HepG2 (cell line): ENCODE measurements around the gene GNGT2. TPM values are rescaled to one million over a fixed set of nuclear protein-coding genes. Genes with fewer than 3 reads are reported as not detected.
A peak's percentile ranks its signal among the peaks of the same experiment; 100 is the strongest.

Experiments
- AGO2 ChIP-seq: fragments of 200-400 bp; formaldehyde crosslinking; optimal IDR thresholded peaks from 2 replicates; pipeline ENCODE3; 2017; ENCODE audit warnings: mild to moderate bottlenecking, low read depth, low read length, moderate library complexity
- ARNT ChIP-seq: fragments of 450-650 bp; IDR thresholded peaks from 2 replicates; pipeline ENCODE4 v1.6.1; 2017
- CCDC6 ChIP-seq: sonication (generic); formaldehyde crosslinking; IDR thresholded peaks from 2 replicates; pipeline ENCODE4 v1.8.1; 2022; ENCODE audit warnings: mild to moderate bottlenecking, missing genetic modification reagents, moderate library complexity
- CEBPB ChIP-seq: IDR thresholded peaks from 2 replicates; pipeline ENCODE4 v1.6.1; 2011; ENCODE audit warnings: low read depth, low read length, improper control_type of control experiment, borderline replicate concordance
- HNRNPK ChIP-seq: fragments of 200-400 bp; formaldehyde crosslinking; IDR thresholded peaks from 2 replicates; pipeline ENCODE4 v1.6.1; 2018; ENCODE audit warnings: low read length, low read depth, moderate library complexity, mild to moderate bottlenecking; ENCODE audit not compliant: poor library complexity, severe bottlenecking
- MATR3 ChIP-seq: sonication (generic); formaldehyde crosslinking; IDR thresholded peaks from 2 replicates; pipeline ENCODE4 v1.4.0; 2020; ENCODE audit warnings: missing genetic modification reagents
- MAZ ChIP-seq, 2 experiments: sonication (generic) in 1 of 2; formaldehyde crosslinking in 1 of 2; IDR thresholded peaks; 2 replicates each; pipeline versions ENCODE4 v1.5.0 to v1.6.1; 2012 to 2020; ENCODE audit warnings: low read depth in 2 of 2, mild to moderate bottlenecking in 2 of 2, borderline replicate concordance in 1 of 2, improper control_type of control experiment in 1 of 2, low read length in 1 of 2, missing genetic modification reagents in 1 of 2, moderate library complexity in 1 of 2
- PRMT3 ChIP-seq: sonication (generic); formaldehyde crosslinking; IDR thresholded peaks from 2 replicates; pipeline ENCODE4 v1.8.1; 2022; ENCODE audit warnings: low read depth, mild to moderate bottlenecking, moderate library complexity, missing genetic modification reagents, borderline replicate concordance
- RAD21 ChIP-seq: fragments of 450-650 bp; formaldehyde crosslinking; IDR thresholded peaks from 2 replicates; pipeline ENCODE4 v1.5.0; 2020; ENCODE audit warnings: mild to moderate bottlenecking
- RBAK ChIP-seq: sonication (generic); formaldehyde crosslinking; IDR thresholded peaks from 2 replicates; pipeline ENCODE4 v1.5.1; 2020; ENCODE audit warnings: mild to moderate bottlenecking, missing genetic modification reagents
- SAP130 ChIP-seq: IDR thresholded peaks from 2 replicates; pipeline ENCODE4 v1.6.1; 2016; ENCODE audit warnings: low read depth
- SRF ChIP-seq: IDR thresholded peaks from 2 replicates; pipeline ENCODE4 v1.6.1; 2011; ENCODE audit warnings: mild to moderate bottlenecking, low read depth, low read length, moderate library complexity
- ZFP36L1 ChIP-seq: sonication (generic); formaldehyde crosslinking; IDR thresholded peaks from 2 replicates; pipeline ENCODE4 v1.8.0; 2022; ENCODE audit warnings: mild to moderate bottlenecking, missing genetic modification reagents, moderate library complexity
- ZMYM4 ChIP-seq: sonication (generic); formaldehyde crosslinking; IDR thresholded peaks from 2 replicates; pipeline ENCODE4 v1.8.1; 2023; ENCODE audit warnings: mild to moderate bottlenecking, missing genetic modification reagents
- ZNF263 ChIP-seq: sonication (generic); formaldehyde crosslinking; IDR thresholded peaks from 2 replicates; pipeline ENCODE4 v1.4.0; 2020; ENCODE audit warnings: missing genetic modification reagents
- ZNF562 ChIP-seq: sonication (generic); formaldehyde crosslinking; IDR thresholded peaks from 2 replicates; pipeline ENCODE4 v1.8.0; 2022; ENCODE audit warnings: missing genetic modification reagents, borderline replicate concordance
- ZNF598 ChIP-seq: sonication (generic); formaldehyde crosslinking; IDR thresholded peaks from 2 replicates; pipeline ENCODE4 v1.5.1; 2020; ENCODE audit warnings: mild to moderate bottlenecking, missing genetic modification reagents, borderline replicate concordance
- ZSCAN31 ChIP-seq: sonication (generic); formaldehyde crosslinking; IDR thresholded peaks from 2 replicates; pipeline ENCODE4 v1.5.0; 2020; ENCODE audit warnings: low read depth, mild to moderate bottlenecking, missing genetic modification reagents
- polyA plus RNA-seq, 8 experiments: library from polyadenylated mRNA; depleted of rRNA in 3 of 8; stranded (reverse) in 7 of 8; unstranded in 1 of 8; fragments of >200 nt; fragmentation: Illumina TruSeq in 4 of 8; extraction: Trizol in 4 of 8; gene quantifications; 2 replicates each; pipeline versions ENCODE4 v1.2.1 to v1.2.3, GENCODE V29; 2011 to 2016; ENCODE audit warnings: low read depth in 4 of 8, missing spikeins in 1 of 8, mixed read lengths in 1 of 8; ENCODE audit not compliant: insufficient read depth in 1 of 8
- total RNA-seq, 5 experiments: library from RNA; depleted of rRNA; stranded (reverse); fragments of >200 nt; fragmentation: Illumina TruSeq; extraction: Trizol; gene quantifications; 2 replicates each; pipeline ENCODE4 v1.2.3, GENCODE V29; 2016; ENCODE audit warnings: low read depth in 1 of 5
- TF ChIP-seq, protein P1 (sequence below): sonication (generic); formaldehyde crosslinking; conservative IDR thresholded peaks from 2 replicates; pipeline ENCODE4 v1.4.0; 2020; ENCODE audit warnings: missing genetic modification reagents
- TF ChIP-seq, protein P2 (sequence below): IDR thresholded peaks from 2 replicates; pipeline ENCODE4 v1.6.1; 2018; ENCODE audit warnings: missing genetic modification reagents
- TF ChIP-seq, protein P3 (sequence below): sonication (generic); formaldehyde crosslinking; IDR thresholded peaks from 2 replicates; pipeline ENCODE4 v1.4.0; 2020; ENCODE audit warnings: mild to moderate bottlenecking, low read depth, missing genetic modification reagents
- TF ChIP-seq, protein P4 (sequence below): IDR thresholded peaks from 2 replicates; pipeline ENCODE4 v1.6.1; 2016; ENCODE audit warnings: missing compliant biosample characterization, missing genetic modification reagents, borderline replicate concordance
- TF ChIP-seq, protein P5 (sequence below): sonication (generic); formaldehyde crosslinking; IDR thresholded peaks from 2 replicates; pipeline ENCODE4 v1.5.0; 2020; ENCODE audit warnings: mild to moderate bottlenecking, missing genetic modification reagents, moderate library complexity

GNGT2 gene
- total and polyA plus RNA-seq, 2 of the 13 experiments (the other 11 are each of a cell fraction or from before 2014, with no cell fraction given): not detected

DNA sequence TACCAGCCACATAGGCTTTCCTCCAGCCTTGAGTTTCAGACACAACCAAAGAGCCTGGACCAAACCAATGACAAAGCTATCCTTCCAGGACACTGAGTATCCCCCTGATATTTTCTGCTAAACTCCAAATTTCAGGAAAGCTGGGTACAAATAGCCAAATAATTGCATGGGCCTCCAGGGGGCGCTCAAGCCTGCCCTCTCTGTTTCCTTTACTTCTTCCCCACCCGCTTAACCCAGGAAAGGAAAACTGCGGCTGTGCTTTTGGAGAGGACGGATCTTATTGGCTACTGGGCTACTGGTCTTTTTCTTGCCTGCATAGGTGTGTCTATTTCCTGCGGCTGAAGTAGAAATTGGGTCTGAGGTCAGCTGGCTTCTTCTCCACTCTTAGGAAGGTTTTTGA, 30.1 kb downstream of the GNGT2 start (continued):
- TF ChIP-seq, protein P1, sequence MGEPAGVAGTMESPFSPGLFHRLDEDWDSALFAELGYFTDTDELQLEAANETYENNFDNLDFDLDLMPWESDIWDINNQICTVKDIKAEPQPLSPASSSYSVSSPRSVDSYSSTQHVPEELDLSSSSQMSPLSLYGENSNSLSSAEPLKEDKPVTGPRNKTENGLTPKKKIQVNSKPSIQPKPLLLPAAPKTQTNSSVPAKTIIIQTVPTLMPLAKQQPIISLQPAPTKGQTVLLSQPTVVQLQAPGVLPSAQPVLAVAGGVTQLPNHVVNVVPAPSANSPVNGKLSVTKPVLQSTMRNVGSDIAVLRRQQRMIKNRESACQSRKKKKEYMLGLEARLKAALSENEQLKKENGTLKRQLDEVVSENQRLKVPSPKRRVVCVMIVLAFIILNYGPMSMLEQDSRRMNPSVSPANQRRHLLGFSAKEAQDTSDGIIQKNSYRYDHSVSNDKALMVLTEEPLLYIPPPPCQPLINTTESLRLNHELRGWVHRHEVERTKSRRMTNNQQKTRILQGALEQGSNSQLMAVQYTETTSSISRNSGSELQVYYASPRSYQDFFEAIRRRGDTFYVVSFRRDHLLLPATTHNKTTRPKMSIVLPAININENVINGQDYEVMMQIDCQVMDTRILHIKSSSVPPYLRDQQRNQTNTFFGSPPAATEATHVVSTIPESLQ: no peak
- no peak for TF ChIP-seq AGO2
- TF ChIP-seq, protein P2, sequence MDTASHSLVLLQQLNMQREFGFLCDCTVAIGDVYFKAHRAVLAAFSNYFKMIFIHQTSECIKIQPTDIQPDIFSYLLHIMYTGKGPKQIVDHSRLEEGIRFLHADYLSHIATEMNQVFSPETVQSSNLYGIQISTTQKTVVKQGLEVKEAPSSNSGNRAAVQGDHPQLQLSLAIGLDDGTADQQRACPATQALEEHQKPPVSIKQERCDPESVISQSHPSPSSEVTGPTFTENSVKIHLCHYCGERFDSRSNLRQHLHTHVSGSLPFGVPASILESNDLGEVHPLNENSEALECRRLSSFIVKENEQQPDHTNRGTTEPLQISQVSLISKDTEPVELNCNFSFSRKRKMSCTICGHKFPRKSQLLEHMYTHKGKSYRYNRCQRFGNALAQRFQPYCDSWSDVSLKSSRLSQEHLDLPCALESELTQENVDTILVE (CRISPR knock-in tag): peak; percentile 45; the same call in 1 of the 2 replicates
- TF ChIP-seq, protein P3, sequence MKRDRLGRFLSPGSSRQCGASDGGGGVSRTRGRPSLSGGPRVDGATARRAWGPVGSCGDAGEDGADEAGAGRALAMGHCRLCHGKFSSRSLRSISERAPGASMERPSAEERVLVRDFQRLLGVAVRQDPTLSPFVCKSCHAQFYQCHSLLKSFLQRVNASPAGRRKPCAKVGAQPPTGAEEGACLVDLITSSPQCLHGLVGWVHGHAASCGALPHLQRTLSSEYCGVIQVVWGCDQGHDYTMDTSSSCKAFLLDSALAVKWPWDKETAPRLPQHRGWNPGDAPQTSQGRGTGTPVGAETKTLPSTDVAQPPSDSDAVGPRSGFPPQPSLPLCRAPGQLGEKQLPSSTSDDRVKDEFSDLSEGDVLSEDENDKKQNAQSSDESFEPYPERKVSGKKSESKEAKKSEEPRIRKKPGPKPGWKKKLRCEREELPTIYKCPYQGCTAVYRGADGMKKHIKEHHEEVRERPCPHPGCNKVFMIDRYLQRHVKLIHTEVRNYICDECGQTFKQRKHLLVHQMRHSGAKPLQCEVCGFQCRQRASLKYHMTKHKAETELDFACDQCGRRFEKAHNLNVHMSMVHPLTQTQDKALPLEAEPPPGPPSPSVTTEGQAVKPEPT: peak; percentile 26; the same call in 1 of the 2 replicates
- TF ChIP-seq ZNF263 (CRISPR knock-in tag): no peak
- TF ChIP-seq, protein P4, sequence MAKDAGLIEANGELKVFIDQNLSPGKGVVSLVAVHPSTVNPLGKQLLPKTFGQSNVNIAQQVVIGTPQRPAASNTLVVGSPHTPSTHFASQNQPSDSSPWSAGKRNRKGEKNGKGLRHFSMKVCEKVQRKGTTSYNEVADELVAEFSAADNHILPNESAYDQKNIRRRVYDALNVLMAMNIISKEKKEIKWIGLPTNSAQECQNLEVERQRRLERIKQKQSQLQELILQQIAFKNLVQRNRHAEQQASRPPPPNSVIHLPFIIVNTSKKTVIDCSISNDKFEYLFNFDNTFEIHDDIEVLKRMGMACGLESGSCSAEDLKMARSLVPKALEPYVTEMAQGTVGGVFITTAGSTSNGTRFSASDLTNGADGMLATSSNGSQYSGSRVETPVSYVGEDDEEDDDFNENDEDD (CRISPR knock-in tag): peak; percentile 11; the same call in 1 of the 2 replicates
- TF ChIP-seq ZNF598 (CRISPR knock-in tag): no peak
- TF ChIP-seq ARNT: no peak
- no peak for TF ChIP-seq PRMT3 (CRISPR knock-in tag)
- TF ChIP-seq SRF: peak; percentile 47; the same call in 1 of the 2 replicates
- TF ChIP-seq SAP130 (CRISPR knock-in tag): 0 out of 2 replicates have a peak, but pooled peaks have one; percentile 14
- TF ChIP-seq ZNF562 (CRISPR knock-in tag): no peak
- TF ChIP-seq ZFP36L1 (CRISPR knock-in tag): no peak
- TF ChIP-seq ZSCAN31 (CRISPR knock-in tag): 0 out of 2 replicates have a peak, but pooled peaks have one; percentile 39
- peak; percentile 56; the same call in 1 of the 2 replicates for TF ChIP-seq RAD21 (CRISPR knock-in tag)
- TF ChIP-seq ZMYM4 (CRISPR knock-in tag): peak; percentile 48; the same call in 1 of the 2 replicates
- TF ChIP-seq, protein P5, sequence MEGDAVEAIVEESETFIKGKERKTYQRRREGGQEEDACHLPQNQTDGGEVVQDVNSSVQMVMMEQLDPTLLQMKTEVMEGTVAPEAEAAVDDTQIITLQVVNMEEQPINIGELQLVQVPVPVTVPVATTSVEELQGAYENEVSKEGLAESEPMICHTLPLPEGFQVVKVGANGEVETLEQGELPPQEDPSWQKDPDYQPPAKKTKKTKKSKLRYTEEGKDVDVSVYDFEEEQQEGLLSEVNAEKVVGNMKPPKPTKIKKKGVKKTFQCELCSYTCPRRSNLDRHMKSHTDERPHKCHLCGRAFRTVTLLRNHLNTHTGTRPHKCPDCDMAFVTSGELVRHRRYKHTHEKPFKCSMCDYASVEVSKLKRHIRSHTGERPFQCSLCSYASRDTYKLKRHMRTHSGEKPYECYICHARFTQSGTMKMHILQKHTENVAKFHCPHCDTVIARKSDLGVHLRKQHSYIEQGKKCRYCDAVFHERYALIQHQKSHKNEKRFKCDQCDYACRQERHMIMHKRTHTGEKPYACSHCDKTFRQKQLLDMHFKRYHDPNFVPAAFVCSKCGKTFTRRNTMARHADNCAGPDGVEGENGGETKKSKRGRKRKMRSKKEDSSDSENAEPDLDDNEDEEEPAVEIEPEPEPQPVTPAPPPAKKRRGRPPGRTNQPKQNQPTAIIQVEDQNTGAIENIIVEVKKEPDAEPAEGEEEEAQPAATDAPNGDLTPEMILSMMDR (CRISPR knock-in tag): peak; percentile 74
- TF ChIP-seq RBAK (CRISPR knock-in tag): no peak
- 0 out of 2 replicates have a peak, but pooled peaks have one; percentile 37 for TF ChIP-seq CCDC6
- no peak for TF ChIP-seq MATR3
- TF ChIP-seq CEBPB: no peak
- TF ChIP-seq MAZ (IDR thresholded peaks at IDR 0.05; ENCODE audit: borderline replicate concordance, low read depth, low read length): no peak
- no peak; the same call in 1 of the 2 replicates for TF ChIP-seq MAZ (CRISPR knock-in tag; IDR thresholded peaks at IDR 0.05; ENCODE audit: low read depth)
- TF ChIP-seq HNRNPK: no peak
